ENCODE results near the gene VAMP8.

GRCh38 chr2:85544254-85544691 lies 33.1 kb upstream of the VAMP8 start:
- peak in 1 of 3 donors; percentile 7 for TF ChIP-seq POLR2A (IDR thresholded peaks at IDR 0.05)
- TF ChIP-seq, protein P1, sequence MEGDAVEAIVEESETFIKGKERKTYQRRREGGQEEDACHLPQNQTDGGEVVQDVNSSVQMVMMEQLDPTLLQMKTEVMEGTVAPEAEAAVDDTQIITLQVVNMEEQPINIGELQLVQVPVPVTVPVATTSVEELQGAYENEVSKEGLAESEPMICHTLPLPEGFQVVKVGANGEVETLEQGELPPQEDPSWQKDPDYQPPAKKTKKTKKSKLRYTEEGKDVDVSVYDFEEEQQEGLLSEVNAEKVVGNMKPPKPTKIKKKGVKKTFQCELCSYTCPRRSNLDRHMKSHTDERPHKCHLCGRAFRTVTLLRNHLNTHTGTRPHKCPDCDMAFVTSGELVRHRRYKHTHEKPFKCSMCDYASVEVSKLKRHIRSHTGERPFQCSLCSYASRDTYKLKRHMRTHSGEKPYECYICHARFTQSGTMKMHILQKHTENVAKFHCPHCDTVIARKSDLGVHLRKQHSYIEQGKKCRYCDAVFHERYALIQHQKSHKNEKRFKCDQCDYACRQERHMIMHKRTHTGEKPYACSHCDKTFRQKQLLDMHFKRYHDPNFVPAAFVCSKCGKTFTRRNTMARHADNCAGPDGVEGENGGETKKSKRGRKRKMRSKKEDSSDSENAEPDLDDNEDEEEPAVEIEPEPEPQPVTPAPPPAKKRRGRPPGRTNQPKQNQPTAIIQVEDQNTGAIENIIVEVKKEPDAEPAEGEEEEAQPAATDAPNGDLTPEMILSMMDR (IDR thresholded peaks at IDR 0.05) = peak in 1 of 7 experiments; percentile 4
